Testis (tissue), 2 donors: ENCODE measurements around the gene TAMM41.

Experiments
- POLR2A ChIP-seq: fragments of 450-650 bp; IDR thresholded peaks from one replicate; pipeline ENCODE4 v1.6.1; 2017; ENCODE audit warnings: antibody characterized with exemption, mild to moderate bottlenecking, moderate library complexity
- TF ChIP-seq, protein P1 (sequence below), 3 experiments: fragments of 450-650 bp in 2 of 3; fragments of 200-600 bp in 1 of 3; sonication (generic) in 1 of 3; IDR thresholded peaks; one replicate each; pipeline ENCODE4 v1.5.1; 2016 to 2019; ENCODE audit warnings: antibody characterized with exemption in 3 of 3, mild to moderate bottlenecking in 2 of 3, moderate library complexity in 1 of 3

DNA sequence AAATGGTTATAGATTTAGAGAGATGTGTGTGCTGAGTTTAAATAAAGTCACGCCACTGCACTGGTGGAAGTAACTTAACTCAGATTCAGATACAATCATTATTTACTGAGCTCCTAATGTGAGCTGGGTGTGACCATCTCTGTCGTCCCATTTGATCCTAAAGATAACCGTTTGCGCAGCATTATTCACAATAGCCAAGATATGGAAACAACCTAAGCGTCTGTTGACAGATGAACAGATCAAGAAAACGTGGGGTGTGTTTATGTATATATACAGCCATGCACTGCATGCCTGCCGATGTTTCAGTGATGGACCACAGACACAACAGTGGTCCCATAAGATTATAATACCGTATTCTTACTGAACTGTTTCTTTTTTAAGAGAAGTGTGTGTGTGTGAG is 71.2 kb downstream of the TAMM41 start:
- TF ChIP-seq, protein P1, sequence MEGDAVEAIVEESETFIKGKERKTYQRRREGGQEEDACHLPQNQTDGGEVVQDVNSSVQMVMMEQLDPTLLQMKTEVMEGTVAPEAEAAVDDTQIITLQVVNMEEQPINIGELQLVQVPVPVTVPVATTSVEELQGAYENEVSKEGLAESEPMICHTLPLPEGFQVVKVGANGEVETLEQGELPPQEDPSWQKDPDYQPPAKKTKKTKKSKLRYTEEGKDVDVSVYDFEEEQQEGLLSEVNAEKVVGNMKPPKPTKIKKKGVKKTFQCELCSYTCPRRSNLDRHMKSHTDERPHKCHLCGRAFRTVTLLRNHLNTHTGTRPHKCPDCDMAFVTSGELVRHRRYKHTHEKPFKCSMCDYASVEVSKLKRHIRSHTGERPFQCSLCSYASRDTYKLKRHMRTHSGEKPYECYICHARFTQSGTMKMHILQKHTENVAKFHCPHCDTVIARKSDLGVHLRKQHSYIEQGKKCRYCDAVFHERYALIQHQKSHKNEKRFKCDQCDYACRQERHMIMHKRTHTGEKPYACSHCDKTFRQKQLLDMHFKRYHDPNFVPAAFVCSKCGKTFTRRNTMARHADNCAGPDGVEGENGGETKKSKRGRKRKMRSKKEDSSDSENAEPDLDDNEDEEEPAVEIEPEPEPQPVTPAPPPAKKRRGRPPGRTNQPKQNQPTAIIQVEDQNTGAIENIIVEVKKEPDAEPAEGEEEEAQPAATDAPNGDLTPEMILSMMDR (IDR thresholded peaks at IDR 0.05): no peak
- no peak for TF ChIP-seq POLR2A
